GM23338 (cell line): ENCODE results near the gene SMOC1. TPM values are rescaled to one million over a fixed set of nuclear protein-coding genes. Genes with fewer than 3 reads are reported as not detected.

ENCODE experiments used
- ATAC-seq: fragments of 200-7000 bp; cut with Tn5 transposase; 3 replicates; pipeline ENCODE4 v1.9.1; 2020
- DNase-seq: peaks from one replicate; pipeline ENCODE4 v3.0.0-alpha.2; 2015; ENCODE audit warnings: low spot score
- H2AFZ ChIP-seq: fragments of 200-600 bp; sonication (generic); 2 replicates; pipeline ENCODE4 v1.8.0; 2016; ENCODE audit warnings: antibody characterized with exemption, mild to moderate bottlenecking, moderate library complexity
- H3F3A ChIP-seq: fragments of 200-600 bp; sonication (generic); replicated peaks from 2 replicates; pipeline ENCODE4 v1.8.0; 2017; ENCODE audit warnings: antibody characterized with exemption, mixed run types, low read depth
- H3K27ac ChIP-seq: fragments of 200-600 bp; sonication (generic); 2 replicates; pipeline ENCODE4 v1.6.1; 2016; ENCODE audit warnings: low read depth
- H3K27me3 ChIP-seq: fragments of 200-600 bp; sonication (generic); 2 replicates; pipeline ENCODE4 v1.8.0; 2016; ENCODE audit warnings: mild to moderate bottlenecking, mixed run types, moderate library complexity; ENCODE audit not compliant: insufficient read depth
- H3K36me3 ChIP-seq: fragments of 200-600 bp; sonication (generic); 2 replicates; pipeline ENCODE4 v1.8.0; 2016; ENCODE audit warnings: mild to moderate bottlenecking; ENCODE audit not compliant: insufficient read depth
- H3K4me1 ChIP-seq: fragments of 200-600 bp; sonication (generic); 2 replicates; pipeline ENCODE4 v1.8.0; 2016; ENCODE audit warnings: mild to moderate bottlenecking, moderate library complexity; ENCODE audit not compliant: insufficient read depth
- H3K4me2 ChIP-seq: fragments of 200-600 bp; sonication (generic); 2 replicates; pipeline ENCODE4 v1.7.1; 2017; ENCODE audit warnings: mixed run types
- H3K4me3 ChIP-seq: fragments of 200-600 bp; sonication (generic); 2 replicates; pipeline ENCODE4 v1.6.1; 2016; ENCODE audit warnings: mixed run types
- H3K79me2 ChIP-seq: fragments of 200-600 bp; sonication (generic); replicated peaks from 2 replicates; pipeline ENCODE4 v1.8.0; 2017; ENCODE audit warnings: mild to moderate bottlenecking; ENCODE audit not compliant: insufficient read depth
- H3K9me2 ChIP-seq: fragments of 200-600 bp; sonication (generic); 2 replicates; pipeline ENCODE4 v1.8.0; 2017; ENCODE audit not compliant: insufficient read depth
- H4K20me1 ChIP-seq: fragments of 200-600 bp; sonication (generic); replicated peaks from 2 replicates; pipeline ENCODE4 v1.8.0; 2017; ENCODE audit warnings: mild to moderate bottlenecking; ENCODE audit not compliant: insufficient read depth
- H3K27ac Mint-ChIP-seq: 2 replicates; pipeline ENCODE4 v1.8.0; 2020; ENCODE audit warnings: inconsistent platforms, mild to moderate bottlenecking, moderate library complexity, mixed read lengths
- H3K27me3 Mint-ChIP-seq: 3 replicates; pipeline ENCODE4 v1.8.0; 2022; ENCODE audit warnings: low read depth, mild to moderate bottlenecking, moderate library complexity, mixed read lengths, inconsistent platforms; ENCODE audit not compliant: insufficient read depth, poor library complexity
- H3K36me3 Mint-ChIP-seq: 3 replicates; pipeline ENCODE4 v1.8.0; 2021; ENCODE audit warnings: low read depth, mild to moderate bottlenecking, inconsistent platforms, moderate library complexity, mixed read lengths
- H3K4me1 Mint-ChIP-seq: 3 replicates; pipeline ENCODE4 v1.8.0; 2020; ENCODE audit warnings: mild to moderate bottlenecking, inconsistent platforms, mixed read lengths
- H3K4me3 Mint-ChIP-seq: 3 replicates; pipeline ENCODE4 v1.8.0; 2021; ENCODE audit warnings: moderate library complexity, mild to moderate bottlenecking, inconsistent platforms, mixed read lengths
- H3K9me3 Mint-ChIP-seq: 3 replicates; pipeline ENCODE4 v1.8.0; 2020; ENCODE audit warnings: moderate library complexity, mild to moderate bottlenecking, inconsistent platforms, mixed read lengths
- CREB1 ChIP-seq: fragments of 250-450 bp; sonication (Bioruptor Pico); IDR thresholded peaks from 2 replicates; pipeline ENCODE4 v1.5.0; 2020; ENCODE audit warnings: low read depth, mild to moderate bottlenecking, moderate library complexity
- ETS1 ChIP-seq: IDR thresholded peaks from 2 replicates; pipeline ENCODE4 v1.6.1; 2016; ENCODE audit warnings: antibody characterized with exemption
- EZH2 ChIP-seq: fragments of 200-600 bp; sonication (generic); IDR thresholded peaks from one replicate; pipeline ENCODE4 v1.8.0; 2017; ENCODE audit warnings: antibody characterized with exemption, mild to moderate bottlenecking, low read depth; ENCODE audit not compliant: unreplicated experiment
- EZH2phosphoT487 ChIP-seq: fragments of 200-600 bp; sonication (generic); IDR thresholded peaks from one replicate; pipeline ENCODE4 v1.8.1; 2018; ENCODE audit warnings: antibody characterized with exemption; ENCODE audit not compliant: unreplicated experiment
- JUNB ChIP-seq: IDR thresholded peaks from one replicate; pipeline ENCODE4 v1.6.1; 2016; ENCODE audit warnings: antibody characterized with exemption; ENCODE audit not compliant: unreplicated experiment
- NANOG ChIP-seq: IDR thresholded peaks from 2 replicates; pipeline ENCODE4 v1.6.1; 2016; ENCODE audit warnings: antibody characterized with exemption, borderline replicate concordance
- POLR2AphosphoS5 ChIP-seq: IDR thresholded peaks from 2 replicates; pipeline ENCODE4 v1.6.1; 2016; ENCODE audit warnings: antibody characterized with exemption, low read depth
- REST ChIP-seq: IDR thresholded peaks from one replicate; pipeline ENCODE4 v1.6.1; 2018; ENCODE audit warnings: antibody characterized with exemption; ENCODE audit not compliant: unreplicated experiment
- STAT1 ChIP-seq: IDR thresholded peaks from one replicate; pipeline ENCODE4 v1.6.1; 2016; ENCODE audit warnings: antibody characterized with exemption; ENCODE audit not compliant: unreplicated experiment
- ZNF114 ChIP-seq: fragments of 250-450 bp; sonication (Bioruptor Pico); IDR thresholded peaks from 2 replicates; pipeline ENCODE4 v1.5.0; 2020; ENCODE audit warnings: mild to moderate bottlenecking, moderate library complexity
- ZNF331 ChIP-seq: fragments of 250-450 bp; sonication (Bioruptor Pico); IDR thresholded peaks from 2 replicates; pipeline ENCODE4 v1.5.0; 2020; ENCODE audit warnings: low read depth, mild to moderate bottlenecking, moderate library complexity
- ZNF462 ChIP-seq: fragments of 250-450 bp; sonication (Bioruptor Pico); IDR thresholded peaks from 2 replicates; pipeline ENCODE4 v1.5.0; 2020; ENCODE audit warnings: mild to moderate bottlenecking, moderate library complexity
- polyA plus RNA-seq: library from polyadenylated mRNA; unstranded; fragments of >200 nt; fragmentation: Nextera tagmentation; extraction: Ambion mirVana; gene quantifications from 2 replicates; pipeline ENCODE4 v1.2.1, GENCODE V29; 2016
- total RNA-seq: library from RNA; depleted of rRNA; stranded (reverse); fragments of >200 nt; shearing (Covaris generic); gene quantifications from 2 replicates; pipeline ENCODE4 v1.2.3, GENCODE V29; 2014
- TF ChIP-seq, protein P1 (sequence below), 2 experiments: fragments of 200-600 bp in 1 of 2; sonication (generic) in 1 of 2; conservative IDR thresholded peaks; 2 replicates each; pipeline versions ENCODE4 v1.5.1 to v1.6.1; 2016 to 2017; ENCODE audit warnings: antibody characterized with exemption in 2 of 2, low read depth in 2 of 2, mild to moderate bottlenecking in 2 of 2, moderate library complexity in 1 of 2

Gene SMOC1
- total and polyA plus RNA-seq, 2 experiments from 2014 or later, result 0.79 to 1.6 TPM

DNA sequence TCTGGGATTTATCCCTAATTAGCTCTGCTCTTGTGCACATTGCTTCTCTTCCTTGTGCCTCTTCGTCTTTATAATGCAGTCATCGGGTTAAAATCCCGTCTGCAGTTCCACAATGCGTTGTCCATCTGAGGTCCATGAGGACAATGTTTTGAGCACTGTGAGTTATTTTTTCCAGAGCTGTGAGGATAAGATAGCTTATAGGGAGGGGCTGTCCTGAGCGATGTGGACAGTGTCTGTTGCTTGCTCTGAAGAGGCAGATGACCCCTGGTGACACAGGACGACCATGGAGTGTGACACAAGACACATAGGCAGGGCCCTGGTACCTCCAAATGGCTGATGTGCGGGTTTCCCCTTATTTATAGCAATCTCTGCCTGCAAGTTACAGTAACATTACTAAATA lies 132.5 kb downstream of the SMOC1 start:
- ATAC-seq, result no peak
- Histone ChIP-seq H3K27ac (no peak overlapping the region), H3K79me2 (no peaks in the 10 kb centered on the region), H3K27me3 (no peaks in the 10 kb centered on the region), H3K4me1 (peaks cover 7% of the 10 kb centered on the region), H3K36me3 (no peaks in the 10 kb centered on the region), H3K4me2 (no peak overlapping the region), H3K9me2 (peaks cover 9% of the 10 kb centered on the region), H2AFZ (no peak overlapping the region), H4K20me1 (no peaks in the 10 kb centered on the region), H3F3A (no peaks in the 10 kb centered on the region), H3K4me3 (no peak overlapping the region)
- H3K4me1 Mint-ChIP-seq, result peaks cover 21% of the 10 kb centered on the region
- DNase-seq, result no peak
- H3K27ac Mint-ChIP-seq, result no peak overlapping the region
- no peaks in the 10 kb centered on the region for H3K36me3 Mint-ChIP-seq
- H3K9me3 Mint-ChIP-seq, result no peaks in the 10 kb centered on the region
- no peak for TF ChIP-seq ZNF114 (CRISPR knock-in tag)
- TF ChIP-seq ZNF331 (CRISPR knock-in tag), result no peak
- no peak for TF ChIP-seq POLR2AphosphoS5
- TF ChIP-seq EZH2phosphoT487, result no peak
- TF ChIP-seq, protein P1, sequence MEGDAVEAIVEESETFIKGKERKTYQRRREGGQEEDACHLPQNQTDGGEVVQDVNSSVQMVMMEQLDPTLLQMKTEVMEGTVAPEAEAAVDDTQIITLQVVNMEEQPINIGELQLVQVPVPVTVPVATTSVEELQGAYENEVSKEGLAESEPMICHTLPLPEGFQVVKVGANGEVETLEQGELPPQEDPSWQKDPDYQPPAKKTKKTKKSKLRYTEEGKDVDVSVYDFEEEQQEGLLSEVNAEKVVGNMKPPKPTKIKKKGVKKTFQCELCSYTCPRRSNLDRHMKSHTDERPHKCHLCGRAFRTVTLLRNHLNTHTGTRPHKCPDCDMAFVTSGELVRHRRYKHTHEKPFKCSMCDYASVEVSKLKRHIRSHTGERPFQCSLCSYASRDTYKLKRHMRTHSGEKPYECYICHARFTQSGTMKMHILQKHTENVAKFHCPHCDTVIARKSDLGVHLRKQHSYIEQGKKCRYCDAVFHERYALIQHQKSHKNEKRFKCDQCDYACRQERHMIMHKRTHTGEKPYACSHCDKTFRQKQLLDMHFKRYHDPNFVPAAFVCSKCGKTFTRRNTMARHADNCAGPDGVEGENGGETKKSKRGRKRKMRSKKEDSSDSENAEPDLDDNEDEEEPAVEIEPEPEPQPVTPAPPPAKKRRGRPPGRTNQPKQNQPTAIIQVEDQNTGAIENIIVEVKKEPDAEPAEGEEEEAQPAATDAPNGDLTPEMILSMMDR (conservative IDR thresholded peaks at IDR 0.05; ENCODE audit: low read depth in 2 of 2), result no peak
- no peak for TF ChIP-seq NANOG
- no peak for TF ChIP-seq STAT1
- no peak for TF ChIP-seq ETS1
- no peak for TF ChIP-seq JUNB
- TF ChIP-seq REST, result no peak
- no peak for TF ChIP-seq ZNF462
- no peak for TF ChIP-seq CREB1 (CRISPR knock-in tag)
- TF ChIP-seq EZH2, result no peak
- peaks cover 2% of the 10 kb centered on the region for H3K27me3 Mint-ChIP-seq
- H3K4me3 Mint-ChIP-seq, result no peak overlapping the region
